ENCODE results near the gene ROPN1. TPM values are rescaled to one million over a fixed set of nuclear protein-coding genes. Genes with fewer than 3 reads are reported as not detected.

Gene ROPN1
- total and polyA plus RNA-seq, 2 donors (not counting 1 experiment from before 2014, with no cell fraction given) = not detected

- H3K36me3 ChIP-seq (ENCODE audit: control insufficient read depth, insufficient read depth, low read length) = peaks cover 2% of the 10 kb centered on the region
- H2AFZ ChIP-seq (ENCODE audit: low read length) = no peak overlapping the region
- no peaks in the 10 kb centered on the region for H3K9me3 ChIP-seq (ENCODE audit: control insufficient read depth, insufficient read depth, low read depth, low read length)
- no peak overlapping the region for H3K4me2 ChIP-seq (ENCODE audit: extremely low read depth, insufficient read depth, low read length)
- H3K79me2 ChIP-seq (ENCODE audit: control insufficient read depth, insufficient read depth, low read length) = no peaks in the 10 kb centered on the region
- DNase-seq (ENCODE audit: low read depth in 2 of 2) = peak; percentile 4 to 41
- no peak overlapping the region for H3K9ac ChIP-seq (ENCODE audit: insufficient read depth, low read length)
- H3K4me1 ChIP-seq (ENCODE audit: control insufficient read depth, extremely low read depth, insufficient read depth, low read length) = no peaks in the 10 kb centered on the region
- H3K4me3 ChIP-seq (replicated peaks in 1 of 4; ENCODE audit: control extremely low read depth in 1 of 4, insufficient read depth in 1 of 4, low read depth in 3 of 4, low read length in 4 of 4) = no peak overlapping the region
- H3K27ac ChIP-seq (ENCODE audit: insufficient read depth, low read length) = no peak overlapping the region
- TF ChIP-seq CTCF (conservative IDR thresholded peaks at IDR 0.05 in 1 of 2, IDR thresholded peaks at IDR 0.05 in 1 of 2; ENCODE audit: low read depth in 1 of 2, low read length in 2 of 2) (peak; percentile 7 to 32), EZH2 (IDR thresholded peaks at IDR 0.05; ENCODE audit: low read length, missing control alignments) (no peak)
- H3K27me3 ChIP-seq (ENCODE audit: control insufficient read depth, insufficient read depth, low read length) = no peaks in the 10 kb centered on the region
- no peaks in the 10 kb centered on the region for H4K20me1 ChIP-seq (ENCODE audit: control insufficient read depth, extremely low read depth, insufficient read depth, low read length)
These were observed 50.8 kb downstream of the ROPN1 start for GRCh38 chr3:123941121-123941520.

- Histone ChIP-seq H3K36me3 (ENCODE audit: control insufficient read depth, insufficient read depth, low read length) (peaks cover 2% of the 10 kb centered on the region), H2AFZ (ENCODE audit: low read length) (no peak overlapping the region), H3K79me2 (ENCODE audit: control insufficient read depth, insufficient read depth, low read length) (no peaks in the 10 kb centered on the region), H3K4me2 (ENCODE audit: extremely low read depth, insufficient read depth, low read length) (no peak overlapping the region), H3K4me3 (replicated peaks in 1 of 4; ENCODE audit: control extremely low read depth in 1 of 4, insufficient read depth in 1 of 4, low read depth in 3 of 4, low read length in 4 of 4) (no peak overlapping the region), H3K4me1 (ENCODE audit: control insufficient read depth, extremely low read depth, insufficient read depth, low read length) (no peaks in the 10 kb centered on the region), H3K27me3 (ENCODE audit: control insufficient read depth, insufficient read depth, low read length) (no peaks in the 10 kb centered on the region), H4K20me1 (ENCODE audit: control insufficient read depth, extremely low read depth, insufficient read depth, low read length) (no peaks in the 10 kb centered on the region), H3K27ac (ENCODE audit: insufficient read depth, low read length) (no peak overlapping the region), H3K9me3 (ENCODE audit: control insufficient read depth, insufficient read depth, low read depth, low read length) (no peaks in the 10 kb centered on the region), H3K9ac (ENCODE audit: insufficient read depth, low read length) (no peak overlapping the region)
- TF ChIP-seq CTCF (conservative IDR thresholded peaks at IDR 0.05 in 1 of 2, IDR thresholded peaks at IDR 0.05 in 1 of 2; ENCODE audit: low read depth in 1 of 2, low read length in 2 of 2) (no peak), EZH2 (IDR thresholded peaks at IDR 0.05; ENCODE audit: low read length, missing control alignments) (no peak)
- no peak for DNase-seq (ENCODE audit: low read depth in 2 of 2)
These were observed 52.2 kb downstream of the ROPN1 start for GRCh38 chr3:123939706-123940105.

- Histone ChIP-seq H4K20me1 (ENCODE audit: control insufficient read depth, extremely low read depth, insufficient read depth, low read length) (no peaks in the 10 kb centered on the region), H3K27me3 (ENCODE audit: control insufficient read depth, insufficient read depth, low read length) (no peaks in the 10 kb centered on the region), H3K4me2 (ENCODE audit: extremely low read depth, insufficient read depth, low read length) (no peak overlapping the region), H3K4me1 (ENCODE audit: control insufficient read depth, extremely low read depth, insufficient read depth, low read length) (no peaks in the 10 kb centered on the region), H3K9ac (ENCODE audit: insufficient read depth, low read length) (no peak overlapping the region), H3K9me3 (ENCODE audit: control insufficient read depth, insufficient read depth, low read depth, low read length) (no peaks in the 10 kb centered on the region), H3K36me3 (ENCODE audit: control insufficient read depth, insufficient read depth, low read length) (no peaks in the 10 kb centered on the region), H3K27ac (ENCODE audit: insufficient read depth, low read length) (no peak overlapping the region), H3K79me2 (ENCODE audit: control insufficient read depth, insufficient read depth, low read length) (no peaks in the 10 kb centered on the region), H2AFZ (ENCODE audit: low read length) (no peak overlapping the region), H3K4me3 (replicated peaks in 1 of 4; ENCODE audit: control extremely low read depth in 1 of 4, insufficient read depth in 1 of 4, low read depth in 3 of 4, low read length in 4 of 4) (no peak overlapping the region)
- DNase-seq (ENCODE audit: low read depth in 2 of 2) = no peak
- TF ChIP-seq EZH2 (IDR thresholded peaks at IDR 0.05; ENCODE audit: low read length, missing control alignments) (no peak), CTCF (conservative IDR thresholded peaks at IDR 0.05 in 1 of 2, IDR thresholded peaks at IDR 0.05 in 1 of 2; ENCODE audit: low read depth in 1 of 2, low read length in 2 of 2) (no peak)
These were observed 55.5 kb downstream of the ROPN1 start for GRCh38 chr3:123936400-123936799.
